GM20431 (cell line): Measurements from ENCODE around the gene CCDC102B.
"Not testable (repeated sequence)": the region's sequence is repeated elsewhere in the genome, so short reads cannot be mapped to it uniquely, and the experiment has no call there.

Experiments
- in situ Hi-C: fragments of 300-500 bp; cut with MseI, MboI; formaldehyde crosslinking; loops from one replicate; pipeline ENCODE4 v1.15.0; 2020; ENCODE audit warnings: low sequenced_read_pairs; ENCODE audit not compliant: unreplicated experiment

CCDC102B gene

DNA sequence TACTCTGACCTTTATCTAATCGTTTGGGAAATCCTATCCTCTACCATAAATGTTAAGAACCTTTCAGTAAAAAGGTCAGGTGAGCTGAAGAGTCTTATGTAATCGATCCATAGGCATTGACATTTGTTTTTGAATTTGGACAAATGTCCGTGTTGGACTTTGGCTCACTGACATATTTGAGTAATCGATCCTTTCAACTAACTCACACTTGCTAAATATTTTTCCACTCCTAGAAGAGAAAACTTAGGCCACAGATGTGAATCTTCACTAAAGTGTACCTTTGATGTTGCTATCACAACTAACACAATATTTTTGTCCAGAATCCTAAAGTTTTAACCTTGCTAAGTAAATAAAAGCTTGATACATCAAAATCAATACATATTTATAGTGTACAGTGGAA is 89.5 kb downstream of the CCDC102B start:
- in situ Hi-C loops, result no loop called here

- in situ Hi-C loops, result no loop called here
Measured at GRCh38 chr18:68893354-68893753, 95.5 kb downstream of the CCDC102B start.

GRCh38 chr18:68897286-68897685 is 99.4 kb downstream of the CCDC102B start:
- in situ Hi-C loops, result no loop called here

GRCh38 chr18:68909579-68909978 is 111.7 kb downstream of the CCDC102B start:
- in situ Hi-C loops, result no loop called here

DNA sequence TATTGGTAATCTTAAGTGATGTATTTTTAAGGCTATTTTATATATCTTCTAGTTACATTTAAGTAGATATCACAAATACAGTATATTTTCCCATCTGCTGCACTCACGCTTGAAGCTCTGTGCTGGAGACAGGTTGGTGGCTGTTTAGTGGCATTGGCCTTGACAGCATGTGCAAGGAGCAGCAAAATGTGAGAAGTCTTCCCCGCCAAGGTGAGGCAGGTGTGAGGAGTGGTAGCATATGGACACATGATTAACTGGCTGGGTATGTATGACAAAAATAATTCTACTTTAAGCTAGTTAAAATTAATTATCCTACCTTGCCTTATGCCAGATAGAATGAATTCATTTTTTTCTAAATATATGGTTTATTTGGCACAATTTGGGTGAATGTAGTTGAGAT is 117.2 kb downstream of the CCDC102B start:
- in situ Hi-C loops, result no loop called here

- in situ Hi-C loops, result no loop called here
Measured at GRCh38 chr18:68916734-68917133, 118.9 kb downstream of the CCDC102B start.

GRCh38 chr18:68918216-68918615 is 120.3 kb downstream of the CCDC102B start:
- in situ Hi-C loops, result no loop called here

DNA sequence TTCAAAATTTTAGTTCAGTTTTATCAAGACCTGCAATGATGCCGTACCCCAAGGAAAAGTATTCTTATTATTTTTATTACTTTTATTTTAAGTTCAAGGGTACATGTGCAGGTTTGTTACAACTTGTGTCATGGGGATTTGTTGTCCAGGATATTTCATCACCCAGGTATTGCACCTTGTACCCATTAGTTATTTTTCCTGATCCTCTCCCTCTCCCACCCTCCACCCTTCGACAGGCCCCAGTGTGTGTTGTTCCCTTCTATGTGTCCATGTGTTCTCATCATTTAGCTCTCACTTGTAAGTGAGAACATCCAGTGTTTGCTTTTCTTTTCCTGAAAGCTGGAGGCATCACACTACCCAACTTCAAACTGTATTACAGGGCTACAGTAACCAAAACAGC is 122.0 kb downstream of the CCDC102B start:
- in situ Hi-C loops, result no loop called here

- in situ Hi-C loops, result no loop called here
Measured at GRCh38 chr18:68922392-68922791, 124.5 kb downstream of the CCDC102B start.

- in situ Hi-C loops, result no loop called here
Measured at GRCh38 chr18:68925268-68925667, 127.4 kb downstream of the CCDC102B start.

DNA sequence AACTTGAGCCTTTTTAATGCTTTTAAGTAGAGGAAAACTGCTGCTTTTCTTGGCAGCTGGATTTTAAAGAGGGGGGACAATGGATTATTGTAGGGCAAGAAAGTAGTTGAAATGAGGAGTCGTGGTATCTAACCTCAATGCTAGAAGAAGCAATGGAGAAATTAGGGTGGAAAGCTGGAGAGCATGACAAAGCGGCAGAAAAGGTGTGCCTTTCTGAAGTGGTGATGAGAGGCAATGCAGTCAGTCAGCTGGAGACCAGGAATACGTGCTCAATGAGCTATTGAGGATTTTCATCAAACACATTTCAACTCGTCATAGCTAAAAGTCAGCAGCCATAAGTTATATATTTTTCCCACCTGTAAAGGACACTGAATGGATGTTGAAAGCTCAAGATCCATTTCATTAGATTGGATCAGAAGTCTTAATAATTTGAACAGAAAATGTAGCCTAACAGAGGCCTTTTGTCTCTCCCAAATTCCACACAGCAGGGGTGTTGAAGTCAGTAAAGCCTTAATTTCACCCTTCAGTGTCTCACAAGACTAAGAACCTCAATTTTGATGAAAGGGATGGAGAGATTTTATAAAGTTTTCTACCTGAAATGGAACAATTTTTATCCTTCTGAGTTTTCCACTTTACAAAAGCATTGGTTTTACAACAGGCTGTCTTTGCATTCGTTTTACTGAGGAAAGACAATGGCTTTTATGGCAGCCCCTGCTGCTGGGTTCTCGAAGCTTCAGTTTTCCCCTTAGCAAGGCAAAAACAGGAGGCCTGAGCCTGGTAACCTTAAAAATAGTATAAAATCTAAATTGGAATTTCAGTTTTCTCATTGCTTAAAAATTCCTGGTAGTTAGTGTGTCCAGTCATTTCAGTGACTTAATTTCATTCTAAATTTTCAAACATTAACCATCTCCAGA is 131.1 kb downstream of the CCDC102B start:
- in situ Hi-C loops, result no loop called here

DNA sequence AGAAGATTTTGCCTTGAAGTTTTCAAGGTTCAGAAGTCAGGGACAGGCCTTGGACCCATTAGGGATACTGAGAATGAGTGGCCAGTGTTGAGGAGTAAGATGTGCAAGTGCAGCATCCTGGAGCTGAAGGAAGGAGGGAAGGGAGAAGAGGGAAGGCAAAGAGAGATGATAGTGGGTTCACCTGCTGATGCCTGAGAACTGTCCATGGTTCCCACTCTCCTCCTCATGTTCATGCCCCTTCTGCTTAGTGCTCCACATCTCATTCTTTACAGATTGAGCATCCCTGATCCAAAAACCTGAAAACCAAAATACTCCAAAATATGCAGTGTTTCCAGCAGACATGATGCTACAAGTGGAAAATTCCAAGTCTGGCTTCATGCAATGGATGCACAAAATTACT is 137.8 kb downstream of the CCDC102B start:
- in situ Hi-C loops, result no loop called here

GRCh38 chr18:68937029-68937599 is 139.2 kb downstream of the CCDC102B start:
- in situ Hi-C loops, result no loop called here

DNA sequence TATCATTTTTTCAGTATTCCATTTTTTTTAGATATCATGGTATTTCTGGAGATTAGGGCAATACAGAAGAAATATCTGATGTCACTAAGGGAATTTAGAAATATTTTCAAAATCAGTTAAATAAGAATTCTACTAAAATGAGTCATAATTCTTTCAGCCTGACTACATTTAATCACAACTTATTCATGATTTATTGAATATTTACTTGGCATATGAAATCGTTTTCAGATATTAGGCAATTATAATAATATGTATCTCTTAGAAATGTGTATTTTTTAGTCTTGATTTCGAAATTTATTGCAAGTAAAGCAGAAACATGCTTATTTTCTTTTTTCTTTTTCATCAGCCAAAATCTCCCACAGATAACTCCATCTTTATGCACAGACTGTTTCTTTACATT is 142.2 kb downstream of the CCDC102B start:
- in situ Hi-C loops, result no loop called here

DNA sequence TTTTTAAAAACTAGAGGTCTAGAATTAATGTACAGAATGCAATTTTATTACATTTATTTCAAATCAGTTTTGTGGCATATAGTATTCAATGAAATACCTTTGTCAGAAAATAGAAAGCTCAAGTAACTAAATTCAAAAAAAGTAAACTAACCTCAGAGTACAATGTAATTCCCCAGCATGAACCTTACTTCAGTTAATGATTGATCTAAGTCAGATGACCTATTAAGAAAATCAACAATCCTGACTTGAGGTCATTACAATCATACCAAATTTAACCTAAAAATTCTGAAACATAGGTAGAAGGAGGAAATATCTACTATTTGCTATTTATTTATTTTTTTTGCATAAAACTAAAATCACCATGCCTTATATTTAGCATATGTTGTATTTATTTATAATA is 142.9 kb downstream of the CCDC102B start:
- in situ Hi-C loops, result no loop called here

GRCh38 chr18:68942230-68942629 is 144.3 kb downstream of the CCDC102B start:
- in situ Hi-C loops, result no loop called here

GRCh38 chr18:68943861-68944260 is 146.0 kb downstream of the CCDC102B start:
- in situ Hi-C loops, result not testable (repeated sequence)

DNA sequence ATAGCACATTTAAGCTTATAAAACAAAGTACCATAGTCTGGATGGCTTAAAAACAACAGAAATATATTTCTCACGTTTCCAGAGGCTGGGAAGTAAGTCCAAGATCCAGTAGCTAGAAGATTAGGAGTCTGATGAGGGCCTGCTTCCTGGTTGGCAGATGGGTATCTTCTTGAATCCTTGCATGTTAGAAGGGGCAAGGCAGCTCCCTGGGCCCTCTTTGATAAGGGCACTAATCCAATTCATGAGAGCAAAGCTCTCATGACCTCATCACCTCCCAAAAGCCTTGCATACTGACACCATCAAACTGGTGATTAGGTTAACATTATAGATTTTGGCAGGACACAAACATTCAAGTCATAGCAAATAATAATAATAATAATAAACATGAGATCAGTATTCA is 146.4 kb downstream of the CCDC102B start:
- in situ Hi-C loops, result no loop called here

GRCh38 chr18:68944826-68945225 is 146.9 kb downstream of the CCDC102B start:
- in situ Hi-C loops, result no loop called here

DNA sequence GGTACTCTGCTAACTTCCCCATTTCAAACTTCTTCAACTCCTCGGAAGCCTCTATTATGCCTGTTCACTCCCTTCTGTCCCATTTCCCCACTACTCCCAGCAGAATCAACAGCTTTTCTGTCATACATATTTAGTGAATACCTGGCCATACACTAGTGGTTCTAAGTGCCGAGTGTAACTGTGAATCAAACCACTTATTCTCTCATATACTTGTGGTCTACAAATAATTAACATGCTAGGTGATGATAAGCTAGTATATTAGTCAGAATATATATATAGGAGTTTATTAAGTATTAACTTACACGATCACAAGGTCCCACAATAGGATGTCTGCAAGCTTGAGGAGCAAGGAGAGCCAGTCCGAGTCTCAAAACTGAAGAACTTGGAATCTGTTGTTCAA is 150.7 kb downstream of the CCDC102B start:
- in situ Hi-C loops, result no loop called here

DNA sequence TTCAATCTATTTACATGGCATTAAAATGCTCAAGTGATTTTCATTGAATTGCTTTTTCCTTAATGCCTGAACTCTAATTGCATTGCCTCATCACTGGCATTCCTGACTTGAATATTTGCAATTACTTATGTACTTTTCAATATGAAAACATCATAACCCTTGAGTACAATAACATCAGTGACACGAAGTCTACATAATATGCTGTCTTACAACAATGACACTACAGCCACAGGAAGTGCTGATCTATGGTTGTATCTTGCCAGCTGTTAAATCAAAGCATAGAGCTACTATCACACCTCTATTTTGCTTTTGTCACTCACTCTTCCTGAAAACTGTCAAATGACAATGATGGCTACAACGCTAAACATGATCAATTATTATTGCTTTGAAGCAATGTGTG is 156.9 kb downstream of the CCDC102B start:
- in situ Hi-C loops, result no loop called here

- in situ Hi-C loops, result no loop called here
Measured at GRCh38 chr18:68956650-68957049, 158.8 kb downstream of the CCDC102B start.
